ELF-1 (cell line): Measurements from ENCODE around the gene NACC2.
"Not testable (repeated sequence)": the region's sequence is repeated elsewhere in the genome, so short reads cannot be mapped to it uniquely, and the experiment has no call there.

Source experiments
- DNase-seq: peaks from one replicate; pipeline ENCODE4 v3.0.0-alpha.2; 2016; ENCODE audit warnings: low read depth, low spot score

The NACC2 gene

DNA sequence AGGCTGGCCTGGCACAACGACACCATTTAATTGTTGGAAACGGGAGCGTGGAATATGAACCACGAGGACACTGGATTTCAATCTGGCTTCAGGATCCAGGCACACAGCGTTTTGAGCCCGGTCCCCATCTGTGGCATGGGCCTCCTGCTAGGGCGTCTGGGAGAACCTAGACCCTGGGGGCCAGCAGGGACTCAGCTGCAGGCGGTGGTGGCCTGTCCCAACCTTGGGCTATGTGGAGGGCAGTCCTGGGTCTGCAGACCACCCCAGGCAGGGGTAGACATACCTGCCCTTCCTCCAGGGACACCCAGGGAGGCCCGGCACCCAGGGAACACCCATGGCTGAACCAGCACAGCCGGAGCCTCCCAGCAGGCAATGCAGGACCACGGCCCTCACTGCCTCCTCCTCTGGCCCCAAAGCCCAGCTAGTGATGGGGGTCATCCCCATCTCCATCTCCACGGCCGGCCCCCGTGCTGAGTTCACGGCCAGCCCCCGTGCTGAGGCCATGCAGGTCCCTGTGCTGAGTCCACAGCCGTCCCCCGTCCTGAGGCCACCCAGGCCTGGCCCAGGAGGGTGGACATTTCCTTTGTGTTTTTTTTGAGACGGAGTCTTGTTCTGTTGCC, 115.4 kb downstream of the NACC2 start:
- DNase-seq, result no peak

DNA sequence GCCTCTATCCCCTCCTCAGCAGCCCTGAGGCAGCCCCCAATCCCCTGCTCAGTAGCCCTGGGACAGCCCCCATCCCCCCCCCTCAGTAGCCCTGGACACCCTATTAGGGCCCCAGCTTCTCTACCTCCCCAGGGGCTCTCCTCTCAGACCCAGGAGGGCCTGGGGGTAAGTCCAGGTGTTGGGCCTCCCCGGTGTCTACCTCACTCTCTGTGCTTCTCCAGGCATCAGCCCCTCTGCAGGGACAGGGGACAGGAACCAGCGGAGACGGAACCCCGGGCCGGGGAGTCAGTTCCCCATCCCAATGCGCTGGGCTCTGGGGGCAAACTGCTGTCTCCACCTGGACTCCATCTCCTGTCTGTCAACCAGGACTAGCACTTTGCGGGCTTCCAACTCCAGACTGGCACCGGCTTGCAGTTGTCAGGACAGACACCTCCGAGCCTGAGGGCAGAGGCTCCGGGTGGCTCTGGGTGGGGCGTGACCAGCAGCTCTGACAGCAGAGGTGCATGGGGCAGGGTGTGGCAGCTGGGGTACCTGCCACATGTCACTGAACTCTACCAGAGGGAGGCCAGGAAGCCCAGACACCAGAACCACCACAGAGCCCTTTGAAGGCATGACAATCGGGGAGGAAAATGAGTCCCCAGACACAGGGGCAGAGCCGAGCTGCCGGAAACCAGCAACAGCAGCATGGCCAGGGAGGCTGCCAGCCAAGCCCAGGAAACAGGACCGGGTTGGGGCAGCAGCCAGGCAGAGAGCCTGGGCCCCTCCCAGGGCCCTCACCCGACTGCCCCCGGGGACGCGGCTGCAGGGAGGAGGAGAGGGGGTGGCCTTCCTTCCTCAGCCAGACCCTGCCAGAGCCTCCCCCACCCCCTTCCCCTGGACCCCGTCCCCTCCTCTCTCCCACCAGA, 116.2 kb downstream of the NACC2 start:
- no peak for DNase-seq

DNA sequence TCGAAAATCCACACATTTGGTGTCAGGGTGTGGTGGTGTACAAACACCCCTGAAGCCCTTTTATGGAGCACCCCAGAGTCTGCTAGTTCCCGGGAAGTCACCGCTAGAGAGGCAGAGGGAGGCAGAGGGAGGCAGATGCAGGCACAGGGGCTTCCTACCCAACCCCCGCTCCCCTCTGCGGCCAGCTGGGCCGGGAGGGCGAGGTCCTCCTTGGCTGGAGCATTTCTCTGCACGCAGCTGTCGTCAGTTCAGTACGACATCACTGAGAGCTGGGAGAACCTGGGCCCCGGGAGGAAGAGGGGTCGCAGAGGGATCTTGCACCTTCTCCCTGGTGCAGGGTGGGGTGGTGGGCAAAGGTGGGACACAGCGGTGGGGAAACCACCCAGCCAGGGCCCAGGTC, 118.1 kb downstream of the NACC2 start:
- no peak for DNase-seq

DNA sequence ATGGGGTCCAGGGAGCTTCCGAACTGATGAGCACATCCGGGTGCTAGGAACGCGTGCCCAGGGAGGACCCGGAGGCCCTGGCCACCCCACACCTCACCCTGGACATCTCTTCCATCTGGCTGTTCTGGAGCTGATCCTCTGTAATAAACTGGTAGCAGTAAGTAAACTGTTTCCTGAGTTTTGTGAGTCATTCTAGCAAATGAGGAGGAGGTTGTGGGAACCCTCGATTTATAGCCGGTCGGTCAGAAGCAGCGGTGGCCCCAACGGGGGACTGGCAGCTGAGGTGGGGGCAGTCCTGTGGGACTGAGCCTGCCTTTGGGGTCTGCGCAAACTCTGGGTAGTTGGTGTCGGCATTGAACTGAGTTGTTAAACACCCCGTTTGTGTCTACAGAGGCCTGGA, 118.6 kb downstream of the NACC2 start:
- DNase-seq, result no peak

DNA sequence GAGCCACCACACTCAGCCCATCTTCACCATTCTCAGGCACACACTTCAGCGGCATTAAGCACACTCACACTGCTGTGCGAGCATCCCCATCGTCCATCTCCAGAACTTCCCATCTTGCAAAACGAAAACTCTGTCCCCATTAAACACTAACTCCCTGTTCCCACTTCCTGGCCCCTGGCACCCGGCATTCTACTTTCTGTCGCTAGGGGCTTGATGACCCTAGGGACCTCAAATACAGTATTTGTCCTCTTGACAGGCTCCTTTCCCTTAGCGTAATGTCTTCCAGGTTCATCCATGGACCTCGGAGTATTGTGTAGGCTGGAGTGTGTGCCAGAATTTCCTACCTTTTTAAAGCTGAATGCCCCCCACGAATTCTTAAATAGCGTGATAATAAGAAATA, 119.3 kb downstream of the NACC2 start:
- no peak for DNase-seq

DNA sequence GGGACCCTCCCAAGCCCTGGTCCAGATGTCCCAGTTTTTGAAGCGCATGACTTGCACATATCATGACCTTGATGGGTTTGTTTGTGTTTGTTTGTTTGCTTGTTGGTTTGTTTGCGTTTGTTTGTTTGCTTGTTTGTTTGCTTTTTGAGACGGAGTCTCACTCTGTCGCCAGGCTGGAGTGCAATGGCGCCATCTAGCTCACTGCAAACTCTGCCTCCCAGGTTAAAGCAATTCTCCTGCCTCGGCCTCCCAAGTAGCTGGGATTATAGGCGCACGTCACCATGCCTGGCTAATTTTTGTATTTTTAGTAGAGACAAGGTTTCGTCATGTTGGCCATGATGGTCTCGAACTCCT, 120.9 kb downstream of the NACC2 start:
- no peak for DNase-seq

DNA sequence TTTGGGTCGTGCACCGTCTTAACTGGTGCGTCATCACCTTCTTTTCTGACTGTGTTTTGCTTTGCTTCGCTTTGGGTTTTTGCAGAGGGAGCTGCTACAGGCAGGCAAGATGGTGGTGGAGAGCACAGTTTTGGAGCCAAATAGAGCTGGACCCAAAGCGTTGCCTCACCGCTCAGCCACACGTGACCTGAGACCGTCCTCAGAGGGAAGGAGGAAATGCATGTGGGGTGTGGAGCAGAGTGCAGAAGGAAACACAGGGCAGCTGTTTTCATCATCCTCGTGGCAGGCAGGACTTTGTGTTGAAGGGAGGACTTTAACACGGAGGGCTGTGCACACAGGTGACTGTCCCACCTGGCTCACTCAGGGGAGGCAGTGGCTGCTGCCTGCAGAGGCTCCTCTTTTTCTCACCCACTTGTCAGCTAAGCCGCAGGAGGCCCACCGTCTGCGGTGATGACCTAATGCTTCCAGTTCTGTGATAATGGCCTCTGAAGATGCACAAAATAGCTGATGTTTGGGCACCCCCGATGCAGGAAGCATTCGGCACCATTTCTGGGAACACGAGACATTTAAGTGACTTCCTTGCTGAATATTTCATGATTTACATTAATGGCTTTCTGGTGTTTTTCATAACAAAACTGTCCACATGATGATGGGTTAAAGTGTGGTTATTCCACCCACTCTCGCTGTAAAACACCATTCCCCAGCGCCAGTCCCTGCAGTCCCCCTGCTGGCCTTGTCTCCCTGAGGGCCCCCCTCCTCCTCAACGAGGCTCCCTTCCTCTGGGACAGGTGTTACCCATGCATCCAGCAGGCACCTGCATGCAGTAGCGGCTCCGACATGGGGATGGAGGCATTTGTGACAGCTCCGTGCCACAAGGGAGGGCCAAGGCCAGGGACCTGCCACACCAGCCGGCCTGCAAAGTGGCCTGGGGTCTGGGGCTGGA, 121.5 kb downstream of the NACC2 start:
- no peak for DNase-seq

DNA sequence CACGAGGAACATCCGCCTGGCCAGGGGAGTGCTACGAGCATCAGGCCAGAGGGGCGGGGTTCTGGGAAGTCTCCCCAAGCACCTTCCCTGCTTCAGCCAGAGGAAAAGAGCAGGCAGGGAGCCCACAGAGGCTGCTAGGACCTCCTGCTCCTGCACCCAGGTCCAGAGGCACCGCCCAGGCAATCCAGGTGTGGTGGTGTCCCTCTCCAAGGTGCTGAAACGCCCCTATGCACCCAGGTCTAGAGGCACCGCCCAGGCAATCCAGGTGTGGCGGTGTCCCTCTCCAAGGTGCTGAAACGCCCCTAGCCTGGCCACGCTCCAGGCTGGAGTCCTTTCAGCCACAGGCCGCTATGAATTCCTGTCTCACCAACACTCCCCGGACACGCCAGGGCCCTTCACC, 123.2 kb downstream of the NACC2 start:
- DNase-seq, result peak; percentile 91

DNA sequence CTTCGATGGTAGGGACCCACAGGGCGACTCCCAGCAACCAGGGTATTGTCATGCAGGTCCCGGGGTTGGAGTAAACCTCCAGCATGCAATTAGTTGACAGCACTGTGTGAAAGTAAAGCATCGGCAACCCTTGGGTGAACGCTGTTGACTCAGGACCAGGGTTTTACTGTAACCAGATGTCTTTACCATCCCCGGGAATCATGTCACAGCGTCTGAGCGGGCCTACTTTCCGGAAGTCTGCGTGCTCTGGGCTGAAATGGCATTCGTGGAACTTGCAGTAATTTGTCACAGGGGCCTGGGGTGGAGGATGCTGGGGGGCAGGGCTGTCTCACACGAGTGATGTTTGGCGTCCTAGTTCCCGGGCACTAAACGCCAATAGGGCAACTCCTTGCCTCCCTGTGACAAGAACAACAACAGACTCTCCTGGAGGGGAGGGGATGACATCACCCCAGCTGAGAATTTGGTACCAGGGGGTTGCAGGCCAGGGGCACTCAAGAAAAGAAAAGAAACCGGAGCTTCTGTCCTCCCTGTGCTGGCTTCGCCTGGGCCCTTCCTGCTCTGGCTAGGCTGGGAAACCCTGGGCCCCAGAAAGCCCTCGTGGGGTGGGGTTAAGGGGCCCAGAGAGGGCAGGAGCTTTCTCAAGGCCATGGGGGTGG, 123.8 kb downstream of the NACC2 start:
- DNase-seq, result no peak

DNA sequence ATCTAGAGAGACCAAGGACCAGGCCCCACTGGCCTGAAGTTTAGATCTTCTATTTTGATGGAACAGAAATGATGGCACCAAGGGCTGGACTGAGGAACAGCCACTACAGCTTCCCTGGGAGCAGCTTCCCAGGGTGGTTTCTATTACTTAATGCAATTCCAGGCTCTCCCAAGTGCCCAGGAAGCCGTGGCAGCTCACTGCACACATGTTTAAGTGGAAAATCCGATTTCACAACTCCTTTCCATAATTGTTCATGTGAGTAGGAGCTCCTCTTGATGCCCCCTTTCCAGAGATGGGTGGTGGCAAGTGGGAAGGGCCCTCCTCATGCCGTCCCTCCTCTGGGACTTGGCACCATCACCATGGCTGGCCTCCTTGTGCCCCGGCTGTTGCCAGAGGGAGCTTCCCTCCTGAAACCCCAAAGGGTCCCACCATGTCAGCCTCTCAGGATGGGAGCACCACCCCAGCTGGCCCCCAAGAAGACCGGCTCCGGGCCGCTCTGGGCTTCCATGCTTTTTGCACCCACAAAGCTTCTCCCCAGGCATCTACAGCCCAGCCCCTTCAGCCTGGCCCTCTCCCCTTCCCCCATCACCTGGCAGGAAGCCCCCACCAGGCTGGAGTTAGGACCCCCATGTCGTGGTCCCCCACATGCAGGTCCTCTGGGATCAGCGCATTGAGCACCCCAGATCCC, 124.8 kb downstream of the NACC2 start:
- no peak for DNase-seq

DNA sequence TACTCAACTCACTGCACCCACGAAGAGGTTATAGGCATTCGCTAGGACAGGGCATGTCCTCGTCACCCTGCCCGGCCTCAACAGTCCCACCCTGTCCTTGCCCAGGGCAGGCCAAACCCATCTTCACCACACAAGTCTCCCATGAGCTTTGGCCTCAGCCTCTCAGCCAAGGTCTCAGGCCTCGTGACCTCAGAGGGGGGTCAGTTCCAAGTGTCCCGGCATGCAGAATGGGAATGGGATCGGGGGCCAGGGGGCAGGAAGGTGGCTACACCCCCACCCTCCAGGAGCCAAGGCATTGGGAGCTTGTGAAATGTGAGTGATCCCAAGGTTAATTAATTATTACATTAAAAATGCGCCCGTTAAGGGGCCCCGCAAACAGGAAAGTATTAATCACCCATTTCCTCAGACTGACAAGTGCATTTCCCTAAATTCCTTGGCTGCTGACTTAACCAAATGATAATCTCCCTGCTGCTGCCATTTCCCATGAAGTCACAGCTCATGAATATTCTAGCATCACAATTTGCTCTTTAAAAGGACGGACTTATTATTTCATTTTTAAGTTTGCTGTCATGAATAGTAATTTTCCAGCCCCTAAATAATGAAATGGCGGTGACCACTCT, 125.9 kb downstream of the NACC2 start:
- DNase-seq, result no peak

DNA sequence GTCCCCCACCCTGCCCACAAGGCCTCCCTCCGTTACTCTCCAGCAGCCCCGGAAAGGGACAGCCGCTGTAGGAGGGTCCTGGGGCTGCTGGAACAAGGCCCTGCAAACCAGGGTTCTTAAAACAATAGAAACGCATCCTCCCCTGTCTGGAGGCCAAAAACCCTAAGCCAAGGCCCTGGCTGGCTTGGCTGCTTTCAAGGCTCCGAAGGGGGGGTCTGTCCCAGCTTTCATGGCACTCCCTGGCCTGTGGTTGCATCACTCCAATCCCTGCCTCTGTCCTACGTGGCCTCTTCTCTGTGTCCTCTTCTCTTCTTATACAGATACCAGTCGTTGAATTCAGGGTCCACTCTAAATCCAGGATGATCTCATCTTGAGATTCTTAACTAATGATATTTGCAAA, 126.5 kb downstream of the NACC2 start:
- no peak for DNase-seq

DNA sequence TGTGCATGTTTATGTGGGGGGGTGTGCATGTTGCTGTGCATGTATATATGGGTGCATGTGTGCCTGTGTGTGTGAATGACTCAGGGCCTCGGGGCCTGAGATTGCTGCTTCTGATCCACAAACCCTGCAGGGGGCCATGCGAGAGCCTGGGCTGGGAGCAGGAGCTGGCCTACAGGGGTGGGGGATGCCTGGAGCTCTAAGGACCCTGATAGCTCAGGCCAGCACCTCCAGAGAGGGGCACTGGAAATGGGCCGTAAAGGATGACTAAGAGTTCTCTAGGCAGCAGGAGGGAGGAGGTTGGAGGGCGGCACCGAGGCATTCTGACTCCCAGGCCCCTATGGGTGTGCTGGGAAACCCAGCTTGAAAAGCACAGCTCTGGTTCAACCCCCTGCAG, 127.0 kb downstream of the NACC2 start:
- DNase-seq, result no peak

DNA sequence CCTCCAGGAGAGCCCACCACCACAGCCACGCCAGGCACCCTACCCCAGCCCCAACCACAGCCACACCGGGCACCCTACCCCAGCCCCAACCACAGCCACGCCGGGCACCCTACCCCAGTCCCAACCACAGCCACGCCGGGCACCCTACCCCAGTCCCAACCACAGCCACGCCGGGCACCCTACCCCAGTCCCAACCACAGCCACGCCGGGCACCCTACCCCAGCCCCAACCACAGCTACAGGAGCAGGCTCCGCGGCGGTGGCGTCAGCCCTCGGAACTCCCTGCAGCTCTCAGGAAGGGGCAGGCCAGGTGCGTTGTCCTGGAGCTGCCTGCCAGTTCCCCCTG, 128.2 kb downstream of the NACC2 start:
- DNase-seq, result not testable (repeated sequence)

DNA sequence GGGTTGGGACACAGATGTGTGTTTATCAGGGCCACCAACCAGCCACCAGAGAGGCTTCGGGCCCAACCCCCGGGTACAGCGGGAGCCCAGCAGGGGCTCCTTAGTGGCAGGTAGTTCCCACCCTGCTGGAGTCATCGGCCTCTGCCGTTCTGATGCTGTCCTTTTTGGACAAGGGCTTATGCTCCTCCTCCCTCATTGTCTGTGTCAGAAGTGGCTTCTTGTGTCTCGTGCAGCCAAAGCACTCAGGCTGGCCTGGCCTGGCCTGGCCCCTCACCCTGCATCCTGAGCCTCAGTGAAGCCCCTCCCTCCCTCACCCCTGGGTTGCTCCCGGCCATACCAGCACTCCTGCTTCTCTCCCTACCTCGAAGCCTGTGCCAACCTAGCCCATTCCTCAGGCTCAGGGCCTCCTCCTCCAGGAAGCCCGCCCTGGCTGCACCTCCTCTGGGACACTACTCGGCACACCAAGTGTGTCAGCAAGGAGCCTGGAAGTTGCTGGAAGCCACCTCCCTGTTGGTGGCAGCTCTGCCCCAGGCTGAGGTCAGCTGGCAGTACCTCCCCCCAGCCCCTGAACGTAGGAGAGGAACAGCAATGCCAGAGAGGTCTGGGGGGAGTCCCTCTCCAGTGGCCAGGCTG, 129.8 kb downstream of the NACC2 start:
- DNase-seq, result no peak

DNA sequence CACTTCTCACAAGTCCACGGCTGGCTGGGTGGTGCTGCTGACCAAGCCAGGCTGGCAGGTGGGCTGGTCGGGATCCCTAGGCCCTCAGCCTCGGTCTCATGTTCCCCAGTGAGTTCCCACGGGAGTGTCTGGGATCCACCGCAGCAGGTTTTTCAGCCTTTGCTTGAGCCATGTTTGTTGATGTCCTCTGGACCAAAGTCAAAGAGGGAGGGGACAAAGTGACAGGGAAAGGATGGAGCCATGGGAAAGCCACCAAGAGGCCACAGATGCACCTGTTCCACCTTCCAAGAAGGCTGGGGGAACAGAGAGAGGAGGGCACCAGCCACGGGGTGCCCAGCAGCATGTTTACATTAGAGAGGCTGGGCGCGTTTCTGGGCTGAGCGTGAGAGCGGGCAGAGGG, 131.2 kb downstream of the NACC2 start:
- no peak for DNase-seq

DNA sequence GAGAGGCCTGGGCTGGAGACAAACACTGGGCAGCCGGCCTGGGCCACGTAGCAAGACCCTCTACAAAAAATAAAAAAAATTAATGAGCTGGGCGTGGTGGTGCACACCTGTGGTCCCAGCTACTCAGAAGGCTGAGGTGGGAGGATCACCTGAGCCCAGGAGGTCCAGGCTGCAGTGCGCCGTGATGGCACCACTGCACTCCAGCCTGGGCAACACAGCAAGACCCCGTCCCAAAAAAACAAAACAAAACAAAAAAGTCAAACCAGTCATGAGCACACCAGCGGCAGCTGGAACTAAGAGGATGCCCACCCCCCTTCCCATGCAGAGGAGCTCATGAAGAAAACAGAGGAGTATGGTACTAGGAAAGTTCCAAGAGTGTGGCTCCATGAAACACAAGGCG, 131.8 kb downstream of the NACC2 start:
- DNase-seq, result no peak

DNA sequence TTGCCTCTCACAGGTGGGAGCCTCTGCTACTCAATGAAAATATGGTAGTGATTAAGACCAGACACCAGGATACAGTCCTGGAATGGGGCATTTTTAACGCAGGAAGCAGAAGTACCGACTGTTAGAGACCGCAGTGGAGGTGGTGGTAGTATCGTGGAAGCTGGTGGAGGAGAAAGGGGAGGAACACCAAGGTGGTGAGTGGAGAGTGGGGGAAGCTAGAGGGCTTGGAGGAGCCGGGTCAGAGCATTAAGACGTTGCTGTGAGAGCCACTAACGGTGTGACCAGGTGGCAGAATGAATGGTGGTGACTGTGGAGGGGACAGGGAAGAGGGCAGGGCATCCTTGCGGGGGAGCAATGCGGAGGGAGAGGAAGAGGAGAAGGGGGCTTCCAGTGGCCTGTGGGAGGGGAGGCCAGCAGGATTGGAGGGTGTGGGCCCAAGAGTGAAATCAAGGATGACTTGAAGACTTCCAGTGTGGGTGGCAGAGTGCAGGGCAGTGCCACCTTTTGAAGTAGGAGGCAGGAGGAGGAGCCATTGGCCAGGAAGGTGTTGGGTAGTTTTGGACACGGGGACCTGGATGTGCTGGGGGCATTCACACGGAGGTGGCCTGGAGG, 132.3 kb downstream of the NACC2 start:
- DNase-seq, result no peak

DNA sequence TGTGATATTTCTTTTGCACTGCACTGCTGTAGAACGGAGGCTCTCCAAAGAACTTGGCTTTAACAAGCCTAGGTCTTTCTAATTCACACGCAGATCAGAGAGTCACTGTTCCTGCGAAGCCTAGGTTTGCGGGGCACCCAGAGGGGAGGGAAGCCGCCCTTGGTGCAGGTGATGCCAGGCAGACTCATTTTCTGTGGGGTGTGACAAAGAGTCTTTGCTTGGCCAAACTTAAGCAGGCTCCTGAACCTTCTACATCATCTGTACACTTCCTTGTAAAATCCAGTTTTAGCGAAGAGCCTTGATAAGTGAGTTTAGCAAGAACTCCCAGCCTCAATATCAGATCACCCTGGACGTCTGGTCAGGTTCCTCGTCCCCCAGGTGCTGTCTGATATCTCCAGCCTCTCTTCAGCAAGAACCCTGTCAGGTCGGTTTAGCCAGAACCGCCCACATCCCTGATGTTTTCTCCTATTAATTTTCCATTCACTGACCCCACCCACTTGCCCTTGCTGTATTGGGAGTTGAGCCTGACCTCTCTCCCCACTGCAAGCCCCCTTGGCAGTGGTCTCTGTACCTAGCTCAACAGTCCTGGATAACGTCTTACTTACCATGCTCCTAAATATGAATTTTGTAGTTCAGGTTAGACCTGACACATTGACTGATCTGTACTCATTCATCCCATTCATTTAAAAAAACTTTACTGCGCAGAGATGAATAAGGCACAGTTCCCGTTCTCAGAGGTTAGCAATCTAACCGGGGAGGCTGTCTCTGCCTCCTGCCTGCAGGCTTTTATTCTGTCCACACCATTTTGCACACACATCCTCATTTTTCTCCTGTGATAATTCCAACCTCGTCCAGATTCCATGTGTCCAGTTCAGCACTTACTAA, 133.0 kb downstream of the NACC2 start:
- no peak for DNase-seq
